Astrocyte of the spinal cord (primary cell): Measurements from ENCODE around the gene CACNA1B.

Experiments used
- DNase-seq: peaks from one replicate; pipeline ENCODE4 v3.0.0; 2011; ENCODE audit warnings: low read depth, low spot score
- H3K4me3 ChIP-seq: 2 replicates; pipeline ENCODE4 v1.5.1; 2011; ENCODE audit warnings: low read depth, mild to moderate bottlenecking, low read length, moderate library complexity
- CTCF ChIP-seq: IDR thresholded peaks from 2 replicates; pipeline ENCODE4 v1.5.1; 2012; ENCODE audit warnings: low read depth, mild to moderate bottlenecking, low read length, inconsistent platforms
- in situ Hi-C: cut with HindIII; loops from 2 replicates; pipeline ENCODE4 v1.10.0; 2017; ENCODE audit warnings: low sequenced_read_pairs

The CACNA1B gene

GRCh38 chr9:137989999-137990715 is 112.6 kb downstream of the CACNA1B start:
- no peak overlapping the region for H3K4me3 ChIP-seq
- TF ChIP-seq CTCF: no peak
- DNase-seq: no peak
- in situ Hi-C loops: no loop called here

- no peak for DNase-seq
- in situ Hi-C loops: no loop called here
- no peak overlapping the region for H3K4me3 ChIP-seq
- TF ChIP-seq CTCF: no peak
These were observed 126.1 kb downstream of the CACNA1B start for GRCh38 chr9:138003485-138004190.

- TF ChIP-seq CTCF: no peak
- in situ Hi-C loops: no loop called here
- no peak for DNase-seq
- no peak overlapping the region for H3K4me3 ChIP-seq
These were observed 129.1 kb downstream of the CACNA1B start for GRCh38 chr9:138006576-138007233.

GRCh38 chr9:138007566-138007917 is 130.0 kb downstream of the CACNA1B start:
- H3K4me3 ChIP-seq: no peak overlapping the region
- TF ChIP-seq CTCF: no peak
- no peak for DNase-seq
- in situ Hi-C loops: no loop called here

- in situ Hi-C loops: no loop called here
- DNase-seq: no peak
- TF ChIP-seq CTCF: no peak
These were observed 130.6 kb downstream of the CACNA1B start for GRCh38 chr9:138007918-138008841.

GRCh38 chr9:138009016-138009802 is 131.6 kb downstream of the CACNA1B start:
- H3K4me3 ChIP-seq: no peak overlapping the region
- no peak for TF ChIP-seq CTCF
- in situ Hi-C loops: no loop called here
- DNase-seq: no peak

More at GRCh38 chr9:138007918-138008841, 130.6 kb downstream of the CACNA1B start:
- no peak overlapping the region for H3K4me3 ChIP-seq
